Measurements from ENCODE around the gene FAT4.

The FAT4 gene, protein sequence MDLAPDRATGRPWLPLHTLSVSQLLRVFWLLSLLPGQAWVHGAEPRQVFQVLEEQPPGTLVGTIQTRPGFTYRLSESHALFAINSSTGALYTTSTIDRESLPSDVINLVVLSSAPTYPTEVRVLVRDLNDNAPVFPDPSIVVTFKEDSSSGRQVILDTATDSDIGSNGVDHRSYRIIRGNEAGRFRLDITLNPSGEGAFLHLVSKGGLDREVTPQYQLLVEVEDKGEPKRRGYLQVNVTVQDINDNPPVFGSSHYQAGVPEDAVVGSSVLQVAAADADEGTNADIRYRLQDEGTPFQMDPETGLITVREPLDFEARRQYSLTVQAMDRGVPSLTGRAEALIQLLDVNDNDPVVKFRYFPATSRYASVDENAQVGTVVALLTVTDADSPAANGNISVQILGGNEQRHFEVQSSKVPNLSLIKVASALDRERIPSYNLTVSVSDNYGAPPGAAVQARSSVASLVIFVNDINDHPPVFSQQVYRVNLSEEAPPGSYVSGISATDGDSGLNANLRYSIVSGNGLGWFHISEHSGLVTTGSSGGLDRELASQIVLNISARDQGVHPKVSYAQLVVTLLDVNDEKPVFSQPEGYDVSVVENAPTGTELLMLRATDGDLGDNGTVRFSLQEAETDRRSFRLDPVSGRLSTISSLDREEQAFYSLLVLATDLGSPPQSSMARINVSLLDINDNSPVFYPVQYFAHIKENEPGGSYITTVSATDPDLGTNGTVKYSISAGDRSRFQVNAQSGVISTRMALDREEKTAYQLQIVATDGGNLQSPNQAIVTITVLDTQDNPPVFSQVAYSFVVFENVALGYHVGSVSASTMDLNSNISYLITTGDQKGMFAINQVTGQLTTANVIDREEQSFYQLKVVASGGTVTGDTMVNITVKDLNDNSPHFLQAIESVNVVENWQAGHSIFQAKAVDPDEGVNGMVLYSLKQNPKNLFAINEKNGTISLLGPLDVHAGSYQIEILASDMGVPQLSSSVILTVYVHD (N-terminal part only)

DNA sequence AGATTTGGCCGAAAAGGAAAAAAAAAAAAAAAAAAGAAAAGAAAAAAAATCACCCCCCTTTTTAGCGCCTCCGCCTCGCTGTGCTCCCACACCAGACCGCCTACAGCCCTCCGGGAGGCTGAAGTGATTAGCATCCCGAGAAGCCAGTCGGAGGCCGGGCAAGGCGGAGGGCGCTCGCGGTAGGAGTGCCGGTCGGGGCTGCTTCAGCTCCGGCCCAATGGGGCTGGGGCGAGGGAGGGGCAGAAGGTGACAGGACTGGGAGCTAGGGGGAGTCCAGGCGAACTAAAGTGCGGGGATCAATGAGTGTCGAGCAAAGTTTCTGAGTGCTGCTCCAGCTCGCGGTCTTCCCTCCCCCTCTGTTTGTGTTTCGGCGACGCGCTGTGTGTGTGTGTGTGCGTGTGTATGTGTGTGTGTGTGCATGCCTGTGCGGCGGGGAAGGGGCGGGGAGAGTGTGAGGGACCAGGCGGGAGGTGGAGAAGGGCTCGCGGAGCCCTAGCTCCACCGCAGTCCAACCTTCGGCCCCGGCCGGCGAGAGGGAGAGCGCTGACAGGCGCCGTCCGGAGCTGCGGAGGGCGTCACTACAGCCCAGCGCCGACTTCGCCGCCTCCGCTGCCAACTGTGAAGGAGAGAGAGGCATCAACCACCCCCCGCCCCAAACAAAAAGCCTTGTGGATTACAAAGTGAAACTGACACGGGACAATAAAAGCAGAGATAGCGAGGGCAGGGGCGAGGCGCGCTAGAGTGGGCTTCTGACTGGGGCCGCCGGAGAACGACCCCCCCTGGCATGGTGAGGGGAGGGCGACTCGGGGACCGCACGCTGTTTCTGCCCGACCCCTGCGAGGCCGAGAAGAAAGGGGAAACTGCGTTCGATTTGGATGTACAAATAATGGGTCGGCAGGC is at the start of gene FAT4:
FAT4 (plus strand) TSS at position 280 of the 900 bp plus-strand sequence. CDS start 1,457 bp downstream, outside the sequence.
- FAIRE-seq, result peak; percentile 78

DNA sequence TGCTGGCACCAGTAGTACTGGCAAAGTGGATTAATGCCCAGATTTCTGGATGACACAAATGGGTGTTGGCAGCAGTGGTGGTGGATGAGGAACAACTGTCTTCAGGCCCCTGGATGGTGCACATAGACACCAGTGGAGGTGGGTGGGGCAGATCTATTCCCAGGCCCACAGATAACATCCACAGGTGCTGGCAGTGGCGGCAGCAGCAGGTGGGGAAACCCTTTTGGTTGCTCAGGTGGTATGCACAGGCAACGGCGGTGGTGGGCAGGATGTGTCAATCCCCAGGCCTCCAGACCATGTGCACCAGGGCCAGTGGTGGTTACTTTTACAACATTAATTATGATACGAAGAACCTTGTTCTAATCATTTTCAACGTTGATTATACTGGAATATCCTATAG is 48.9 kb upstream of the FAT4 start:
- no peak for FAIRE-seq

DNA sequence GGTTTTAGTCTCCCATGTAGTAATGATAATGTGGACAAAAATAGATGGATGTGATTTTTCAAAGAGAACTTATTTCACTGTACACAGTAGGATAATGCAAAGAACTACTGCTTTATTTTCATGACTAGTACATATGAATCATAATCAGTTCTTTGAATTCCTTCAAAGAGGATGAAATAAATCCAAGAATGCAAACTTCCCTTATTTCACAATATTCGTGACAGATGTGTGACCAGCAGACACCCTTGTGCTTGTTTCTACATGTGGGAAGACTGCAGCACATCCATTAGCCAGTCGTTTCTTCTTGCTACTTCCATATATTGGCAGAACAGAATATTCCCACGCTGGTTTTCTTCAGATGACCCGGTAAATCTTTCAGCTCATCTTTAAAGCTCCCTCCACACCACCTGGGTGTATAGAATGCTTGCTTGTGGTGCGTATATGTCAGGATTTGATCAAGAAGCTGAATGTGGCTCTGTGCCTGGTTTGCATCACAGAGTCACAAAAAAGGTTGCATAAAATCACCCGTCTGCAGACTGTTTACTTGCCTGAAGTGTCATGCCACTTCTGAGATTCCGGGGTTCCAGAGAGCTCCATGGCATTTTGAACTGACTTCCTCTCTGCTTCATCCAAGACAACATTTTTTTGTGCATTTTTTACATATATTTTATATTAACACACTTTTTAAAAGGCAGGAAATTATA is 47.7 kb upstream of the FAT4 start:
- FAIRE-seq, result no peak

DNA sequence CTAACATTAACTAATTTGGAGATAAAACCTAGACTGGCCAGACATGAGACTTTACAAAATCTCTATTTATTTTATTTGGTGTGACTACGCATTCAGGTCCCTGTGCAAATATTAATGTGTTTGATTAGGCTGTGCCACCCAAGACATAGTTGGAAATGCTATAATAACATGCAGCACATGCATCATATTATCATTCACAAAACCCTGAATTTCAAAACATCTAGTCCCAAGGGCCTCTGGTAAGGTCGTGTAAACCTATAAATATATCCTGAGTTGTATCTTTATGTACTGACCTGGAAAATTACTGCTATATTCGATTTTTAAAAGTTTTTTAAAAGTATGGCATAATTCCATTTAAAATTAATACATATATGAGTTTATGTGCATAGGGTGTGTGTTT is 47.1 kb upstream of the FAT4 start:
- no peak for FAIRE-seq

DNA sequence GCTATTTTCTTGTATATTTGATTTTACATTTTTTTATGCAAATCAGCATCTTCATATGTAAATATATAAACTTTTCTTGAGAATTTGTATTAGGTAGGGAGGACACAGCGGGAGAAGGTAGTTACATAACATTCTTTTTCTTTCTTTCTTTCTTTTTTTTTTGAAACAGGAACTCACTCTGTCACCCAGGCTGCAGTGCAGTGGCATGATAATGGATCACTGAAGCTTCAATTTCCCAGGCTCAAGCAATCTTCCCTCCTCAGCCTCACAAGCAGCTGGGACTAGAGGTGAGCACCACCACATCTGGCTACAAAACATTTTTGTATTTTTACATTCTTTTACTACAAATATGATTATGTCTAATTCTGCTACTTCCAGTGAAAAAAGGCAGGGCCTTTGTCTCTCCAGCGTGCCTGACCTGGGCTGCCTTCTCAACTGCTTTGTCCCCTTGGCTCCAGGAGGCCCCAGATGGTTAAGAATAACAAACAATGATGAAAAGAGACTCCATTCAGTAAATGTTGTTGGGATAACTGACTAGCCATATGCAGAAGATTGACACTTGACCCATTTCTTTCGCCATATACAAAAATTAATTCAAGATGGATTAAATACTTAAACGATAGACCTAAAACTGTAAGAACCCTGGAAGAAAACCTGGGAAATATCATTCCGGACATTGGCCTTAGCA is 46.5 kb upstream of the FAT4 start:
- FAIRE-seq, result no peak

DNA sequence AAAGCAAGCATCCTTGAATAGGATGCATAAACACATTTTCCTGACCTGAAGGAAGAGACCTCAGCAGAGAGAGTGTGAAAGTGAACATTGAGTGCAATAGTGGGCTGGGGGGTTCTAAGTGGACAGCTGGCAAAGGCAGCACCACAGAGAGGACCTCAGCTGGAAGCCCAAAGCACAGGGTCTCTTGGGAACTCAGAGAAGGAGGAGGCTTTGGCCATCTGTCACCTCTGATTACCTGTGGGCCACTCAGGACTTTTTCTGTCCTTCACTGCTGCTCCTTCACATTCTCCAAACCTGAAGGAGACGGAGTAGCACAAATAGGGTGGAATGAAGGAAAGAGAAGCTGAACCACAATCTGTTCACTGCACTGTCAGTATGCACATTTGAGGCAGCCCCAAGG is 37.9 kb upstream of the FAT4 start:
- no peak for FAIRE-seq

DNA sequence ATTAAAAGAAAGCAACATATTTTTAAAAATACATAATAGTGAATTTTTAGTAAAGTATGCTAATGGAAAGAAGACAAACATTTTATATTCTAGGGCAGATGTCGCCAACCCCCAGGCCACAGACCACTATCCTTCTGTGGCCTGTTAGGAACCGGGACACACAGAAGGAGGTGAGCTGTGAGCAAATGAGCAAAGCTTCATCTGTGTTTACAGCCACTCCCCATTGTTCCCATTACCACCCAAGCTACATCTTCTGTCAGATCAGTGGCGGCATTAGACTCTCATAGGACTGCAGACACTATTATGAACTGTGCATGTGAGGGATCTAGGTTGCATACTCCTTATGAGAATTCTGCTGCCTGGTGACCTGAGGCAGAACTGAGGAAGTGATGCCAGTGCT is 37.0 kb upstream of the FAT4 start:
- FAIRE-seq, result no peak

DNA sequence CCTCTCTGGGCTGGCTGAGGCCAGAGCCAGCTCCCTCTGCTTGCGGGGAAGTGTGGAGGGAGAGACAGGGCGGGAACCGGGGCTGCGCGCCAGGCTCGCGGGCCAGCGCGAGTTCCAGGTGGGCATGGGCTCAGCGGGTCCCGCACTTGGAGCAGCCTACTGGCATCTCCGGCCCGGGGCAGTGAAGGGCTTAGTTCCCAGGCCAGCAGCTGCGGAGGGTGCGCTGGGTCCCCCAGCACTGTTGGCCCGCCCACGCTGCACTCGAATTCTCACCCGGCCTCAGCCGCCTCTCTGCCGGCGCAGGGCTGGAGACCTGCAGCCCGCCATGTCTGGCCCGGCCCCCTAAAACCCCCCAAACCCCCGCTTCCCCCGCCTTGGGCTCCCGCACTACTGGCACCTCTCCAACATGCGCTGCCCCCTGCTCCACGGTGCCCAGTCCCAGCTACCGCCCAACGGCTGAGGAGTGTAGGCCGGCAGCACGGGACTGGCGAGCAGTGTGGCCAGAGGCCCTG is 33.8 kb upstream of the FAT4 start:
- FAIRE-seq, result no peak

DNA sequence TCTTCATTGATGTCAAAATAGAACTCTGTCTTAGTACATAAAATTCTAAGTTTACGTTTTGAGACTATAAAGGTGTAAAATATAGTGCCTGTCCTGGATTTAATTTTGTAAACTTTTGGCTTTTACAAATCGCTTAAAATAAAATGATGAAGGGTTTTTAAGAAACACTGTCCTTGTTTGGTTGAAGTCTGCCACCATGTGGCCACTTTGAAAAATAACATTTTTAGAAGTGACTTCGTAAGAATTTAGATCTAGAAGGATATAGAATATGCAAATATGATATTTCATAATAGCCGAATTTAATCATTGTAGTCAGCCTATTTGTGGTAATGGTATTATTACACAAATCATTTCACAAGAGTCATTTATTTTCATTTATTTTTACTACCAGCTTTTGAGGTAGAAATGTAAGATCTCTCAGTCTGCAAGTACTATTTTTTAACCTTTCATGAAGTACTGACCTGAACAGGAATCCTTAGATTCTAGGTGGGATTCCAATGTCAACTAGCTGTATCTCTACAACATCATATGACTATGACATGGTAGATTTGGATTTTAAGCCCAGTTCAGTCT is 31.0 kb upstream of the FAT4 start:
- FAIRE-seq, result peak; percentile 97

DNA sequence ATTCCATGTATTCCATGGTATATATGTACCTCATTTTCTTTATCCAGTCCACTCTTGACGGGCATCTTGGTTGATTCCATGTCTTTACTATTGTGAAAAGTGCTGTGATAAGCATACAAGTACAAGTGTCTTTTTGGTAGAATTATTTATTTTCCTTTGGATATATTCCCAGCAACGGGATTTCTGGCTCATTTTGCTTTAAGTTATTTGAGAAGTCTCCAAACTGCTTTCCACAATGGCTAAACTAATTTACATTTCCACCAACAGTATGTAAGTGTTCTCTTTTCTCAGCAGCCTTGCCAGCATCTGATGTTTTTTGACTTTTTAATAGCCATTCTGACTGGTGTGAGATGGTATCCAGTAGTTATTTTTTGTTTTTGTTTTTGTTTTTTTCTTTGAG is 17.6 kb upstream of the FAT4 start:
- no peak for FAIRE-seq

DNA sequence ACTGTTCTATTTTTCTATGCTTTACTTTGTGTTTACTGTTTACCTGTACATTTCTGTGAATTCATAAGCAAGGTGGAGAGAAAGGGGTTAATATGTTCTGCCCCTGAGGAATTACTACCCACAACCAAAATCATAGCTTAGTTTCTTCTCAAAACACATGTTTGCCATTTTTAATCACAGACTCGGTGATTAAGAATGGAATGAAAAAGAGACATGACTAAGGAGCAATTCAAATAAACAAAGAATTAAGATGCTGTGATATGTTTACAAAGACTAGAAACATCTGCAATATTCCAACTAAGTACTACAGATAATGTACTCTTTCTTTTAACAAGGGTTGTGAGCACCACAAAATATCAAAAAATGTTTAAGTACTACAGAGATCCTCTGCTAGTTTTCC is 11.7 kb upstream of the FAT4 start:
- FAIRE-seq, result no peak

DNA sequence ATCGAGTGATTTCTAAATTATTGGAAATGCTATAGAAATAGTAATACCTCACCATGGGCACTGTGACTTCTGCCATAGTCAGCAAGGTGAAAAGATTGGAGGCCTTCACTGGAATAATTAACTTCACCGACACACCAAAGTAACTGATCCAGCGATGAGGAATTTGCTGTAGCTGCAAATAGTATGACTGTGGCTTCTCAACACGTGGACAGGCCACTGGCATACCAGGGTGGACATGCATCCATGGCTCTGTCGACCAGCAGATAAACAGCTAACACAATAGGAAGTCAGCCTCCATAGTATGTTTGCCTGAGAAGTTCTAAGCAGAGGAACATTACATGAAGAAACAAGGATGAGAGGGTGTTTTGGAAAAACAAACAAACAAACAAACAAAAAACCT is 10.9 kb upstream of the FAT4 start:
- FAIRE-seq, result no peak

DNA sequence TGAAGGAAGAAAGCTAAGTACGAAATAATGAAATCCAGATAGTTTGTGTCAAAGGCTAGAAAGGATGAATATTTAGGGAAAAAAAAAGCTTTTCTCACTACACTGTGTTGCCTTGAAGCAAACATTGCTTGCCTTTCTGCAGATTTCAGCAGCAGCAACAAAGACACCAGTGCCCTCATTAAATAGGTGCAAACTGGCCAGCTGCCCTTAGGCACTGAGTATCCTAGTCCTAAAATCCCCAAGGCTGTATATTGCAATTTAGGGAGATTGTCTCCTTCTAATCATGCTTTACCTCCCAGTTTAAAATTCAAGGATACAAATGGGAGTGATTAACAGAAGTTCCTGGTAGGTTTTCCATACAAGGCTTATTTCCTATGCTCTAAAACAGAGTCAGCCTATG is 8.6 kb upstream of the FAT4 start:
- no peak for FAIRE-seq

DNA sequence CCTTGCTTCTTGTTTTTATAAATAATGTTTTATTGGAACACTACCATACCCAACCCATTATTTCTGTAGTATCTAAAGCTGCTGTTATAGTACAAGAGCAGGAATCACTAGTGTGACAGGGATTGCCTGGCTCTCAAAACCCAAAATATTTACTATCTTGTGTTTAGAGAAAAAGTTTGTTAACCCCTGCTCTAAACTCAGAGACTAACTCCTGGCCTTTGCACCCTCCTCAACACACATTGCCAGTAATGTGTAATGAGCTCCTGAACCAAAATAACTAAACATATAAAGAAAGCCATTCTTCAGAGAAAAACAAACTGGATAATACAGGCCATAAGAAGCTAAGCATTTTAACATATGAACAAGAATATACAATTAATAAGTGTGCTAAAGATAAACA is 8.2 kb upstream of the FAT4 start:
- no peak for FAIRE-seq

DNA sequence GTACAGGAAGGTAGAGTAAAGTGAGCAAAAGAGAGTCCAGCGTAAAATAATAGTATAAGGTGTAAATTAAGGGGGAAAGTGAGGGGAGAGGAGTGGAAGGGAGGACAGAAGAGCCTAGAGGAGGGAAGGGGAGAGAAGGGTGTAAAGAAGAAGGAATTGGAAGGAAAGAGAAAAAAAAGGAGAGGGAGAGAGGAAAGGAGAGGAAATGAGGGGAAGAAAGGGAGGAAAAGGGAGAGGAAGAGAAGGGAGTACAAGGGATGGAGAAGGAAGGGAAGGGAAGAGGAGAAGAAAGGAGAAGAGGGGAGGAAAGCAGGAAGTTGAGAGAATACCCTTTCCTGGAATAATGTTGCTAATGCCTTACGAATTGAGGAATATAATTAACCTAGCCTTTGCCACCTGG is 3.3 kb upstream of the FAT4 start:
- FAIRE-seq, result no peak

DNA sequence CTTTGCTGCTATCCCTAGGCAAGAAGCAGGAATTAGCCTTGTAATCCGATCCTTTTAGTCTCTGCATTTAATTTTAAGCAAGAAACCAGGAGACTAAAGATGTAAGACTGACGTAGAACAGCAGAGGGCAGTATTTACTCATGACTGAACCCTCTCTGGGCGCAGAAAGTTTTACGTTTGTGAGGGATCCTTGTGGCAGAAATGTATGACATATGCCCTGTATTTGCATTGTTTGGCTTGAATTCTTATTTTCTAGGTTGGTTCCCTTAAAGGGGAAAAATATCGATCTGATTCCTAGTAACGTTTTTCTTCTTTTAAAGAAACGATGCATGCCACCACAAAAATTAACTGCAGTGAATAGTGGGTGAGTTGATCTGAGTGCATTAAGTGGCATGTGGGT is 1.3 kb upstream of the FAT4 start:
- peak; percentile 97 for FAIRE-seq

DNA sequence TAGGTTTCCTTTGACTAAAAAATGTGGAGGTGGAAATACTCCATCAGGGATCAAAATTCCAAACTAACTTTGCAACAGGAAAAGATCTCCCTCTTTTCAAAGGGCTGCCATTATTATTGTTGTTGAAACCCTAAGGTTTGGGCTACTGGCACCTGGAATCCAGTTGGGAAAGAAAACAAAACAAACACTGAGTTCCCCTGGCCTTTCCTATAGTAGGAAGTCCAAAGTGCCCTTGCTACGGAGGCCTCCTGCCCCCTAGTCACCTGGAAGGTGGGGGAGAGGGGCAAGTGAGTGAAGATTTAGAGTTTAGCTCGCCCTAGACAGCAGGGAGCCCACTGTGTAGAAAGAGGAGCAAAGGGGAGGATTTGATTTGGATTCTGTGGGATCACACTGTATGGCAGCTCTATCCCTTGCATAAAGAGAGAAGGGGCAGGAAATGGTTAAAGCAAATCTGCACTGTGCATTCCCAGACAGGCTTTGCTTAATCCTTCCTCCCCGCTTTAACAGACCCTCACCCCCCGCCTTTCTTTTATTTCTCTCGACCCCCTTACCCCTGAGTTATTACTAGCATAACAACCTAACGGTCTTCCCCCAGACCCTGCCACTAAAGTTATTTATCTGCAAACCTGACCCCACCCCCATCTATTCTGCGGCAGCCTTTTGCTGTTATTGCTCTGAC is 627 bp upstream of the FAT4 start:
- no peak for FAIRE-seq

DNA sequence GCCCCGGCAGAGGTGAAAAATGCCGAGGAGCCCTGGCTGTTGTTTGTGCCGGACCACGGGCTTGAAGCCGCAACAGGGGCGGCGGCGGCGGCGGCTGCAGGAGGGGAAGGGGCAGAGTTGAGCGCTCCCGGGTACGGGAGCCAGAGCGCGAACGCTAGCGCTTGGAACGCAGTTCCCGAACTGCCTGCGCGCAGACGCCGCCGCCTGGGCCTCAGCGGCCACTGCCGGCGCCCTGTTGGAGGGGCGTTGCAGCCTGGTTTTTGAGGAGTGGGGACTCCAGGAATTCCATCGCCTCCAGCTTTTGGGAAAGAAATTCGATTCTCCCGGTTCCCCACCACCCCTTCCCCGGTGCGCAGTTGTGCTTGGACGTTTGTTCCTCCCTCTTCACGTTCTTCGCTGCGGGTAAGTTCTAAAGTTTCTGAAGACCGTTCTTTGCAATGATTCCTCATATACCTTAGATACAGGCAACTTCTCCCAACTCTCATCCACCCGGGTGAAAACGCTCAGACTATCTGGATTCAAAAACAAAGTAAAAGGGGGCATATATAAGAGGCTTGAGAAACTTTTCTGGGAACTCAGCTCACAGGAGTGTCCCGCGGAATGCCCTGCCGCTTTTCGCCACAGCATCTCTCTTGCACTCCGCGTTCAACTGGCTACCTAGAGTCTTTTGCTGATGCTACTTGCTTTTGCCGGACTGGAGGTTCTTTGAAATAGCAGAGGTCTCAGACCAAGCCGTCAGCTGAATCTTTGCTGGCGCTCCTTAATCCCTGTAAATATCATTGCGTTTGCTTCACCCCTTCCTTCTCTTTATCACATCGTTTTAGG is 1.0 kb downstream of the FAT4 start:
- FAIRE-seq, result no peak

DNA sequence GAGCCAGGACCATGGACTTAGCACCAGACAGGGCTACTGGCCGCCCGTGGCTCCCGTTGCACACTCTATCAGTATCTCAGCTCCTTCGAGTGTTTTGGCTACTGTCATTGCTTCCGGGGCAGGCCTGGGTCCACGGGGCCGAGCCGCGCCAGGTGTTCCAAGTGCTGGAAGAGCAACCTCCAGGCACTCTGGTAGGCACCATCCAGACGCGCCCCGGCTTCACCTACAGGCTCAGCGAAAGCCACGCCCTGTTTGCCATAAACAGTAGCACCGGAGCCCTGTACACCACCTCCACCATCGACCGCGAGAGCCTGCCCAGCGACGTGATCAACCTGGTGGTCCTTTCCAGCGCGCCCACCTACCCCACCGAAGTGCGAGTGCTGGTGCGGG is 1.6 kb downstream of the FAT4 start:
- FAIRE-seq, result no peak
